ENCODE data around the gene CHAD. TPM values are rescaled to one million over a fixed set of nuclear protein-coding genes. Genes with fewer than 3 reads are reported as not detected.

The CHAD gene
- total and polyA plus RNA-seq, 2 of the 13 experiments (the other 11 are each of a cell fraction or from before 2014, with no cell fraction given), result 1.4 TPM; not detected in 1

GRCh38 chr17:50424996-50425681 is 43.5 kb downstream of the CHAD start (continued):
- TF ChIP-seq ZNF646 (CRISPR knock-in tag; IDR thresholded peaks at IDR 0.05), result no peak
- peak; percentile 39; the same call in 1 of the 2 replicates for TF ChIP-seq CREB3 (CRISPR knock-in tag; IDR thresholded peaks at IDR 0.05)
- 0 out of 2 replicates have a peak, but pooled peaks have one; percentile 2 for TF ChIP-seq TAF1 (CRISPR knock-in tag; IDR thresholded peaks at IDR 0.05)
- TF ChIP-seq ZNF225 (CRISPR knock-in tag; IDR thresholded peaks at IDR 0.05), result peak; percentile 57; the same call in 1 of the 2 replicates
- TF ChIP-seq IRF2 (CRISPR knock-in tag; IDR thresholded peaks at IDR 0.05), result 0 out of 2 replicates have a peak, but pooled peaks have one; percentile 5
- 0 out of 2 replicates have a peak, but pooled peaks have one; percentile 50 for TF ChIP-seq NCOA5 (CRISPR knock-in tag; IDR thresholded peaks at IDR 0.05)
- TF ChIP-seq ZNF850 (CRISPR knock-in tag; conservative IDR thresholded peaks at IDR 0.05), result no peak
- TF ChIP-seq RNF219 (CRISPR knock-in tag; IDR thresholded peaks at IDR 0.05), result no peak
- TF ChIP-seq KLF11 (CRISPR knock-in tag; IDR thresholded peaks at IDR 0.05), result no peak
- peak; percentile 4 for TF ChIP-seq ZNF883 (CRISPR knock-in tag; IDR thresholded peaks at IDR 0.05; ENCODE audit: not compliant biosample characterization)
- no peak for TF ChIP-seq ZNF703 (CRISPR knock-in tag; IDR thresholded peaks at IDR 0.05; ENCODE audit: borderline replicate concordance)
- TF ChIP-seq ZBTB26 (CRISPR knock-in tag; IDR thresholded peaks at IDR 0.05; ENCODE audit: borderline replicate concordance), result 0 out of 2 replicates have a peak, but pooled peaks have one; percentile 15
- 0 out of 2 replicates have a peak, but pooled peaks have one; percentile 32 for TF ChIP-seq ZSCAN20 (CRISPR knock-in tag; IDR thresholded peaks at IDR 0.05; ENCODE audit: borderline replicate concordance)
- 0 out of 2 replicates have a peak, but pooled peaks have one; percentile 25 for TF ChIP-seq ZNF512 (CRISPR knock-in tag; IDR thresholded peaks at IDR 0.05)
- peak; percentile 11; the same call in 1 of the 2 replicates for TF ChIP-seq PHF8 (CRISPR knock-in tag; IDR thresholded peaks at IDR 0.05)
- no peak for TF ChIP-seq KLF9 (CRISPR knock-in tag; IDR thresholded peaks at IDR 0.05; ENCODE audit: low read depth)
